HG03571 (cell line): ENCODE measurements around the gene SPECC1L.
"Not testable (repeated sequence)": the region's sequence is repeated elsewhere in the genome, so short reads cannot be mapped to it uniquely, and the experiment has no call there.

Experiments used
- ATAC-seq: cut with Tn5 transposase; IDR thresholded peaks from one replicate; pipeline ENCODE4 v1.9.1; 2021; ENCODE audit not compliant: unreplicated experiment

SPECC1L gene

DNA sequence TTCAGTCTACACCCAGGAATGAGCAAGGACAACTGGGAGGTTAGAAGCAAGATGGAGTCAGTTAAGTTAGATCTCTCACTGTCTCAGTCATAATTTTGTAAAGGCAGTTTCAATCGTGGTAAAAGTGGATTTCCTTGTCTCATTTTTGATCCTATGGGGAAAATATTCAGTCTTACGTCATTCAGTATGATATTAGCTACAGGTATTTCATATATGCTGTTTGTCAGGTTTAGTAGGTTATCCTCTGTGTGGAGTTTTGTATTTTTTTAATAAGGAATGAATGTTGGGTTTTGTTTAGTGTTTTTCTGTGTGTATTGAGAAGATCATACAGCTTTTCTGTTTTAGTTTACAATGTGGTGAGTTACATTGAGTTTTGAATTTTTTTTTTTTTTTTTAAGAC, 11.8 kb downstream of the SPECC1L start:
- ATAC-seq, result no peak

DNA sequence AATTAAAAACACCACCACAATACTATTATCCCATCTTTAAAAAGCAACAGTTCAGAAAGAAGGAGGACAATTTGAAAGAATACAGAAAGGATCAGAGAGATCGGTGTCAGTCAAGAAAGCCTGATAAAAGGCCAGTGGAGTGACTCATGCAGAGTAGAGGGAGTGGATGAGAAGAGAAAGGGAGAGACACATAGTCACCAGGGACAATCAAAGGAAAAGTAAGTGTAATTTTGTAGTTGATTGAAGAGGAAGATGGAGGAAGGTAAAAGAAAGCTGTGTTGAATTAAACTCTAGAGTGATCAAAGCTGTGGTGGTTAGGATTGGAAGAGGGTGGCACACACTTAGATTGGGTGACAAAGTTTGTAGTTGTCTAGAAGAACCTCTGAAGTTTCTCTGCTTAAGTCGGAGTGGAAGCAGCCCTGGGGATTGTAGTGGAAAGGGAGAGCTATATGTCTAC, 14.1 kb downstream of the SPECC1L start:
- ATAC-seq, result no peak

- ATAC-seq, result no peak
Measured at GRCh38 chr22:24285245-24285644, 14.6 kb downstream of the SPECC1L start.

DNA sequence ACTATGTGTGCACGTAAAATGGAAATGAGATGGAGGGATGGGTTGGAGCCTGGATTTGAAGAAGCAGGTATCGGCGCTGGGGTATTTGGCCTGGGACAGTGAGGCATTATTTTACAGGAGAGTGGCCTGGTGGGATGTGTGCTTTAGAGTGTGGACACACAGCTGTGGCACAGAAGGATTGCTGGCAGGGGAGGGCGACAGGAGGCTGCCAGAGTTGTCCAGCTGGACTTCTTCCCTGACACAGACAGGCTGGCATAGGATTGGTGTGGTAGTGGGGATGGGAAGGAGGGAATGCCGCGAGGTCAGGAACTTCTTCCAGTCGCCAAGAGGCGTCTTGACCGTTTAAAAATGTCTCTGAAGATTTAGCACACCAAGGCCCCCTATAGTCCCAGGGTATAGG, 16.6 kb downstream of the SPECC1L start:
- not testable (repeated sequence) for ATAC-seq

DNA sequence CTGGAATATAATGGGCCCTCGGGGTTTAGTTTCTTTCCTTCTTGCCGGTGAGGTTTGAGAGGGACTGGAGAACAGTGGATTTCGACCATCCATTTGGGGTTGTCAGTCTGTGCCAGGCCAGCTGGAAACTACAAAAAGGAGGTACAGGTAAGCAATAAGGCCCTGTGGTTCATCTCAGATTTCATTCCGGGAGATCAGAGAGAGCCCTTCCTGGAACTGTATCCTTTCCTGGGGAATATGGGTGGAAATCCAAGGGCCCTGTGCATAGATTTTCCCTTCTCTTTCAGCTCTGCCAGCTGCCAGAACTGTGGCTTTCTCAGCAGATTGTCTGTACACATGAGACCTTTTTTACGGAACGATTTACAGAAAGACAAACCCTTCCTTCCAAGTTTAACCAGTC, 17.2 kb downstream of the SPECC1L start:
- ATAC-seq, result not testable (repeated sequence)

GRCh38 chr22:24289114-24289513, 18.5 kb downstream of the SPECC1L start:
- ATAC-seq, result no peak

GRCh38 chr22:24289741-24290163, 19.1 kb downstream of the SPECC1L start:
- ATAC-seq, result no peak

DNA sequence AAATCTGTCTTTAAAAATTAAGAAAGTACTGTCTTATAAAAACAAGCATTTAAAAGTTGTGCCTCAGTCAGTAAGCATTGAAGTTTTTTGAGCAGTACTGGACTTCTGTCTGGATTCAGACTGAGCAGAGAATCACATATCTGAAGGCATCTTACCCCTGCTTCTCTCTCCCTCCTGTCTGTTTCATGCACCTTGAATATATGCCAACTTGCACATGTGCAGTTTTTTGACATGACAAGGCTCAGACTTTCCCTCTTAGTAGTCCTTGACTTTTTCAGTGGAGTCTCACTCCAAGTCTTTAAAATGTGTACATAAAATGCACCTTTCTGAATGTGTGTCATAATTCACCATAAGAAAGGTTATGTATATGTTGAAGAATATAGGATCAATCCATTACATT, 19.8 kb downstream of the SPECC1L start:
- no peak for ATAC-seq

- ATAC-seq, result no peak
Measured at GRCh38 chr22:24291515-24292201, 21.0 kb downstream of the SPECC1L start.

DNA sequence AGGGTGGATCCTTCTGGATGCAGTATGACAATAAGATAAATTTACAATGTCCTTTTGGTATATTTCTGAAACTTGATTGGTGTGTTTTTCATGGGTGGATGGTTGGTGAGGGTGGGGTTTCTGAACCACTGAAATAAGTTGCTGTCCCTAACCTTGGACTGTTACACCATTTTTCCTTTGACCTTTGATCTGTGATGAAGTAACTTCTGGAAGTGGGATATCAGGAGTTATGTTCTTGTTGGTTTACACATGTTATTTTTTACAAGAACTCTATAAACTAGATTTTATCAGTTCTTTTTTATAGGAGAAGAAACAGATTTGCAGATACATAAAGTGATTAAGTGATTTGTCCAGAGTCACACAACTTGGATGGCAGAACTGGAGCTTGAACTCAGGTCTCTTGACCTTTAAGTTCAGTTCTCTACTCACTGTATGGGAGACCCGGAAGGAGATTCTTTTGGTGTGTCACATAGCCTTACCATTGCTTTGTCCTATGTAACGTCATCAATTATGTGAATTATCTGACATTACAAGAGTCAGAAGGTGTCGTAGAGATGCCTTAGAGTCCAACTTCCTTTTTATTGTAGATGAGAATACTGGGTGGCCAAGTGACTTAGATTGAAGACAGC, 21.7 kb downstream of the SPECC1L start:
- ATAC-seq, result not testable (repeated sequence)

GRCh38 chr22:24294913-24295312, 24.3 kb downstream of the SPECC1L start:
- not testable (repeated sequence) for ATAC-seq

DNA sequence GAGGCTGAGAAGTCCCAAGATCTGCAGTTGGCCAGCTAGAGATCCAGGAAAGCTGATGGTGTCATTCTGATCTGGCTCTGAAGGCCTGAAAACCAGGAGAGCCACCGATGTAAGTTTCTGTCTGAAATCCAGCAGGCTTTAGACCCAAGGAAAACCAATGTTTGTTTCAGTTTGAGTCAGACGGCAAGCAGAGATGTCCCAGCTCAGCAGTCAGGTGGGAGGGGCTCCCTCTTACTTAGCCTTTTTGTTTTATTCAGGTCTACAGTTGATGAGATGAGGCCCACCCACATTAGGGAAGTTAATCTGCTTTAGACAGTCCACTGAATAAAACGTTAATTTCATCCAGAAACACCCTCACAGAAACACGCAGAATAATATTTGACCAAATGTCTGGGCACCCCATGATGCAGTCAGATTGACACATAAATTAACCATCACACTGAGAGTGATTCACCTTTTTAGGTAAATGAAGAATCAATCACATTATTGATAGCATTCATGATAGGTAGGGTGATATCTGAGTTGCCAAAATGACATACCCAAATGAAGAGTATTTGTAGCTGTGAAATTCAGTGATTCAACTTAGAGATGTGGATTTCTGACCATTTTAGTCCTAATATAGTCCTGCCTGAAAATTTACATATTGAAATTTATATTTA, 28.0 kb downstream of the SPECC1L start:
- not testable (repeated sequence) for ATAC-seq

DNA sequence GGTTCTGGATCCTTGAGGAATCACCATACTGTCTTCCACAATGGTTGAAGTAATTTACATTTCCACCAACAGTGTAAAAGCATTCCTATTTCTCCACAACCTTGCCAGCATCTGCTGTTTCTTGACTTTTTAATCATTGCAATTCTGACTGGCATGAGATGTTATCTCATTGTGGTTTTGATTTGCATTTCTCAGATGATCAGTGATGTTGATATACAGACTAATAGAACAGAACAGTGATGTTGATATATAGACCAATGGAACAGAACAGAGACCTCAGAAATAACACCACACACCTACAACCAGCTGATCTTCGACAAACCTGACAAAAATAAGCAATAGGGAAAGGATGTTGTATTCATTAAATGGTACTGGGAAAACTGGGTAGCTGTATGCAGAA, 29.9 kb downstream of the SPECC1L start:
- ATAC-seq, result not testable (repeated sequence)

- no peak for ATAC-seq
Measured at GRCh38 chr22:24302591-24302990, 32.0 kb downstream of the SPECC1L start.

DNA sequence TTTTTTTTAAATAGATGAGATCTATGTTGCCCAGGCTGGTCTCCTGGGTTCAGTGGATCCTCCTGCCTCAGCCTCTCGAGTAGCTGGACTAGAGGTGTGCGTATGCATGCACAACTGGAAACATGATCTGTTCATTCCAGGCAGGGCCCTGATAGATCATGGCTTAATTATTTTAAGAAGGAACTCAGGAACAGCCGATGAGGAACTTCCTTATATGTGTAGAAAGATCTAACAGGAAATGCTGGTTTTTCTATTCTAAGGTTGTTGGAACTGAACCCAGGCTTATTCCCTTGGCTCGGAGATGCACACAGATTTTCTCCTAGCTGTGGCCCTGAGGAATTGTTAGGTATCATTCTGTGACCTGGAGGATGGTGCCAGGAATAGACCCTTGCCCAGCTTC, 32.4 kb downstream of the SPECC1L start:
- ATAC-seq, result no peak

DNA sequence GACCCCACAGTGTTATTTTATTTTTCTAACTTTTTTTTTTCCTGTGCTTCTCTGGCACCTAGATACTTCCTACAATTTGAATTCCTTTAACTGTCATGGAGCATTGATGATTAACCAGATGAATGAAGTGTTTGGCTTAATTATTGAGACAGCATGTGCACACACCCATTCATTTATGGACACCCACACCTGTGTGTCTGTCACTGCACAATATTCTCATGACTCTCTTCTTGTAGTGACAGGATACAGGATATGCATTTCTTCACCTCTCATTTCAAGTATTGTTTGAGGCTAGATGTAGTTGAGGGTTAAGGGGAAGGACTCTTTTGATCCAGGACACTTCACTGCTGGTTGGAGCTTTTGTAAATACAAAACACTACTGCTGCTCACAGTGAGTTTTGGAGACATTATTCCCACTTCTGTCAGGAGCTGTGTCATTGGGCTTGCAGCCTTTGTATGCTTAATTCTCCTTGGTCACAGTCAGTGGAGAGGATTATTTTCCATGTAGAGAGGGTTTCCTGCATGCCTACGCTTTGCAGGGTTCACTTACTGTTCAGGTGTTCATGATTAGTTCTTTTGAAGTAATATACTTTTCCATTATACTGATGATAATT, 33.5 kb downstream of the SPECC1L start:
- no peak for ATAC-seq

DNA sequence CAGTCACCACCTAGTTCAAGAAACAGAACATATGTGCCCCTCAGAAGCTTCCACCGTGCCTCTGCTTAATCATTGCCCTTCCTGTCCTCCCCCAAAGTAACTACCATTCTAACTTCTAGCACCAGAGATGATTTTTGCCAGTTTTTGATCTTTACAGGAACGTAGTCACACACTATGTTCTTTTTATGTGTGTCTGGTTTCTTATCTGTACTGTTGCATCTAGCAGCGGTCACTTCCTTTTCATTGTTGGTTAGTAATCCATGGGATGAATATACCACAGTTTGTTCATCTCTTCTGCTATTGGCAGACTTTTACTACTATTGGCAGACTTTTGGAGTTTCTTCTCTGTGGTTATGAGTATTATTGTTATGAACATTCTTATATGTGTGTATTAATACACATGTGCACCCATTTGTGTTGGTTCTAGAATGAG, 34.6 kb downstream of the SPECC1L start:
- no peak for ATAC-seq

- ATAC-seq, result no peak
Measured at GRCh38 chr22:24310969-24311368, 40.3 kb downstream of the SPECC1L start.

DNA sequence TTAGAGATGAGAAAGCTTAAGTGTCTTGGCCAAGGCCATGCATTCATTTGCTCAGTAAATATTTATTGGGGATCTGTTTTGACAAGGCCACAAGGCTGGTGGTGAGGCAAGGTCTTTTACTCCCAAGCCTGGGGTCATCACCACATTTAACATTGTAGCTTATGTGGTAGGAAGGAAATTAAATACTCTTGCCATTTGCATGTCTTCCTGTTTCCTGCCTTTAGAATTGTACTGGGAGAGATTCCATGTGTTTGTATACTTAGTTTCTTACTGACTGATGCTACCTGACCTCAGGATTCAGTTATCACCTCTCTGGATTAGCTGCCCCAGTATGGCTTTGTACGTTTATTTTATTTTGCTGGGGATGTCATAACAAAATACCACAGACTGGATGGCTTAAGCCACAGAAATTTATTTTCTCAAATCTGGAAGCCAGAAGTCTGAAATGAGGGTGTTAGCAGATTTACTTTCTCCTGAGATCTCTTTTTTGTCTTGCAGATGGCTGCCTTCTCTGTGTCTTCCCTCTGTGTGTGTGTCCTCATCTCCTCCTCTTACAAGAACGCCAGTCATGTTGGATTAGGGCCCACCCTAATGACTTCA, 44.8 kb downstream of the SPECC1L start:
- no peak for ATAC-seq

DNA sequence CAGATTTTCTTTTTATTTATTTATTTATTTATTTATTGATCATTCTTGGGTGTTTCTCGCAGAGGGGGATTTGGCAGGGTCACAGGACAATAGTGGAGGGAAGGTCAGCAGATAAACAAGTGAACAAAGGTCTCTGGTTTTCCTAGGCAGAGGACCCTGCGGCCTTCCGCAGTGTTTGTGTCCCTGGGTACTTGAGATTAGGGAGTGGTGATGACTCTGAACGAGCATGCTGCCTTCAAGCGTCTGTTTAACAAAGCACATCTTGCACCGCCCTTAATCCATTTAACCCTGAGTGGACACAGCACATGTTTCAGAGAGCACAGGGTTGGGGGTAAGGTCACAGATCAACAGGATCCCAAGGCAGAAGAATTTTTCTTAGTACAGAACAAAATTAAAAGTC, 45.6 kb downstream of the SPECC1L start:
- not testable (repeated sequence) for ATAC-seq

GRCh38 chr22:24317511-24317910, 46.9 kb downstream of the SPECC1L start:
- not testable (repeated sequence) for ATAC-seq
